ENCODE results near the gene DXO. TPM values are rescaled to one million over a fixed set of nuclear protein-coding genes. Genes with fewer than 3 reads are reported as not detected.
"Not testable (repeated sequence)": the region's sequence is repeated elsewhere in the genome, so short reads cannot be mapped to it uniquely, and the experiment has no call there.

The DXO gene
- total RNA-seq, 1 experiment from 2014 or later: 16.4 TPM

GRCh38 chr6:32014547-32014946 lies 42.6 kb upstream of the DXO start, which contains the start of gene C4B:
C4B (plus strand) TSS chr6:32014795; CDS start chr6:32014846, 51 bp downstream.
- H3K9ac ChIP-seq (ENCODE audit: low read length); H3K27ac ChIP-seq (ENCODE audit: low read depth, low read length); RAD21 ChIA-PET (ENCODE audit: low non-redundant PET in 1 of 2, low total read pairs in 2 of 2, uncharacterized antibody in 2 of 2, unreplicated experiment in 2 of 2); POLR2A ChIA-PET; intact Hi-C loops (cut with micrococcal nuclease); BruUV-seq (replicated peaks); DNase-seq (ENCODE audit: low read depth, low spot score); CTCF ChIA-PET; H3K4me3 ChIP-seq (replicated peaks in 1 of 2; ENCODE audit: low read depth in 1 of 2, low read length in 2 of 2); H3K9me2 ChIP-seq (ENCODE audit: insufficient read depth); H3K9me3 ChIP-seq (ENCODE audit: control insufficient read depth in 1 of 2, insufficient read depth in 1 of 2, low read depth in 1 of 2, low read length in 2 of 2); ATAC-seq; H4K20me1 ChIP-seq (ENCODE audit: insufficient read depth); H2AFZ ChIP-seq (ENCODE audit: low read depth, low read length, poor library complexity, severe bottlenecking); H3K79me2 ChIP-seq (ENCODE audit: insufficient read depth, low read length); H3K4me1 ChIP-seq (ENCODE audit: control insufficient read depth in 1 of 2, insufficient read depth in 2 of 2, low read length in 2 of 2); H3K27me3 ChIP-seq (ENCODE audit: insufficient read depth, low read length); H3K4me2 ChIP-seq (ENCODE audit: low read length); H3K36me3 ChIP-seq (ENCODE audit: control insufficient read depth in 1 of 2, insufficient read depth in 2 of 2, low read length in 2 of 2): not testable (repeated sequence)

GRCh38 chr6:32013738-32014137 lies 41.8 kb upstream of the DXO start:
- BruUV-seq (replicated peaks); H3K9me3 ChIP-seq (ENCODE audit: control insufficient read depth in 1 of 2, insufficient read depth in 1 of 2, low read depth in 1 of 2, low read length in 2 of 2); CTCF ChIA-PET; H3K36me3 ChIP-seq (ENCODE audit: control insufficient read depth in 1 of 2, insufficient read depth in 2 of 2, low read length in 2 of 2); ATAC-seq; H3K4me2 ChIP-seq (ENCODE audit: low read length); RAD21 ChIA-PET (ENCODE audit: low non-redundant PET in 1 of 2, low total read pairs in 2 of 2, uncharacterized antibody in 2 of 2, unreplicated experiment in 2 of 2); POLR2A ChIA-PET; H3K27ac ChIP-seq (ENCODE audit: low read depth, low read length); H3K4me3 ChIP-seq (replicated peaks in 1 of 2; ENCODE audit: low read depth in 1 of 2, low read length in 2 of 2); H3K79me2 ChIP-seq (ENCODE audit: insufficient read depth, low read length); H4K20me1 ChIP-seq (ENCODE audit: insufficient read depth); H2AFZ ChIP-seq (ENCODE audit: low read depth, low read length, poor library complexity, severe bottlenecking); intact Hi-C loops (cut with micrococcal nuclease); H3K9me2 ChIP-seq (ENCODE audit: insufficient read depth); DNase-seq (ENCODE audit: low read depth, low spot score); H3K9ac ChIP-seq (ENCODE audit: low read length); H3K4me1 ChIP-seq (ENCODE audit: control insufficient read depth in 1 of 2, insufficient read depth in 2 of 2, low read length in 2 of 2); H3K27me3 ChIP-seq (ENCODE audit: insufficient read depth, low read length): not testable (repeated sequence)

GRCh38 chr6:32012941-32013617 lies 41.1 kb upstream of the DXO start:
- H3K9me3 ChIP-seq (ENCODE audit: control insufficient read depth in 1 of 2, insufficient read depth in 1 of 2, low read depth in 1 of 2, low read length in 2 of 2); H3K4me2 ChIP-seq (ENCODE audit: low read length); H3K4me3 ChIP-seq (replicated peaks in 1 of 2; ENCODE audit: low read depth in 1 of 2, low read length in 2 of 2); RAD21 ChIA-PET (ENCODE audit: low non-redundant PET in 1 of 2, low total read pairs in 2 of 2, uncharacterized antibody in 2 of 2, unreplicated experiment in 2 of 2); H3K4me1 ChIP-seq (ENCODE audit: control insufficient read depth in 1 of 2, insufficient read depth in 2 of 2, low read length in 2 of 2); DNase-seq (ENCODE audit: low read depth, low spot score); CTCF ChIA-PET; H4K20me1 ChIP-seq (ENCODE audit: insufficient read depth); ATAC-seq; H3K27ac ChIP-seq (ENCODE audit: low read depth, low read length); BruUV-seq (replicated peaks); H2AFZ ChIP-seq (ENCODE audit: low read depth, low read length, poor library complexity, severe bottlenecking); H3K9me2 ChIP-seq (ENCODE audit: insufficient read depth); intact Hi-C loops (cut with micrococcal nuclease); H3K79me2 ChIP-seq (ENCODE audit: insufficient read depth, low read length); H3K27me3 ChIP-seq (ENCODE audit: insufficient read depth, low read length); POLR2A ChIA-PET; H3K9ac ChIP-seq (ENCODE audit: low read length); H3K36me3 ChIP-seq (ENCODE audit: control insufficient read depth in 1 of 2, insufficient read depth in 2 of 2, low read length in 2 of 2): not testable (repeated sequence)

GRCh38 chr6:32010856-32011530 lies 39.1 kb upstream of the DXO start:
- BruUV-seq (replicated peaks); H3K79me2 ChIP-seq (ENCODE audit: insufficient read depth, low read length); H3K36me3 ChIP-seq (ENCODE audit: control insufficient read depth in 1 of 2, insufficient read depth in 2 of 2, low read length in 2 of 2); H3K27ac ChIP-seq (ENCODE audit: low read depth, low read length); CTCF ChIA-PET; H3K4me2 ChIP-seq (ENCODE audit: low read length); RAD21 ChIA-PET (ENCODE audit: low non-redundant PET in 1 of 2, low total read pairs in 2 of 2, uncharacterized antibody in 2 of 2, unreplicated experiment in 2 of 2); H3K9me2 ChIP-seq (ENCODE audit: insufficient read depth); H2AFZ ChIP-seq (ENCODE audit: low read depth, low read length, poor library complexity, severe bottlenecking); H3K9me3 ChIP-seq (ENCODE audit: control insufficient read depth in 1 of 2, insufficient read depth in 1 of 2, low read depth in 1 of 2, low read length in 2 of 2); H3K27me3 ChIP-seq (ENCODE audit: insufficient read depth, low read length); ATAC-seq; H3K4me1 ChIP-seq (ENCODE audit: control insufficient read depth in 1 of 2, insufficient read depth in 2 of 2, low read length in 2 of 2); H4K20me1 ChIP-seq (ENCODE audit: insufficient read depth); H3K9ac ChIP-seq (ENCODE audit: low read length); H3K4me3 ChIP-seq (replicated peaks in 1 of 2; ENCODE audit: low read depth in 1 of 2, low read length in 2 of 2); intact Hi-C loops (cut with micrococcal nuclease); DNase-seq (ENCODE audit: low read depth, low spot score); POLR2A ChIA-PET: not testable (repeated sequence)
